Mammary epithelial cell (primary cell): Measurements from ENCODE around the gene RRP36.

ENCODE experiments used
- EZH2 ChIP-seq: IDR thresholded peaks from 2 replicates; pipeline ENCODE4 v1.6.1; 2012; ENCODE audit warnings: low read length, inconsistent platforms, borderline replicate concordance
- TF ChIP-seq, protein P1 (sequence below), 2 donors: IDR thresholded peaks in 1 of 2; conservative IDR thresholded peaks in 1 of 2; 2 replicates each; pipeline ENCODE4 v1.5.1; 2011 to 2012; ENCODE audit warnings: inconsistent platforms in 2 of 2, low read length in 2 of 2, mild to moderate bottlenecking in 2 of 2, control low read depth in 1 of 2, low read depth in 1 of 2; ENCODE audit not compliant: insufficient read depth in 1 of 2; ENCODE audit errors: extremely low read depth in 1 of 2

DNA sequence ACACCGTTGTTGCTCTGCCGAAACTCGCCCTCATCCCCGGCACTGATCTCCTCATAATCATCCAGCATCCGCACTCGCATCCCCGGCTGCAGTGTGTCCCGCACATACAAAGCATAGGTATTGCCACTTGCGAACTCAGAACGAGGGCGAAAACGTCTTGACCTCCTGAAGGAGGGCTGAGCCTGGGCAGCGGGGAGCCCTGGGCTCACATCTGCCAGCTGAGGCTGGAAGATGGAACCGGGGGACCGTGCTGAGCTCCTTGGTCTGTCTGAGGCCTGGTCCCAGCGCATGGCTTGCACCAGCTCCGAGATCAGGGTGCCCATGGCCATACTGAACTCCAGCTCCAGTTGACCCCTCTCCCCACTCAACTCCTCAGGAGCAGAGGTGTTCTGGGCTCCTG, 29.6 kb downstream of the RRP36 start:
- TF ChIP-seq, protein P1, sequence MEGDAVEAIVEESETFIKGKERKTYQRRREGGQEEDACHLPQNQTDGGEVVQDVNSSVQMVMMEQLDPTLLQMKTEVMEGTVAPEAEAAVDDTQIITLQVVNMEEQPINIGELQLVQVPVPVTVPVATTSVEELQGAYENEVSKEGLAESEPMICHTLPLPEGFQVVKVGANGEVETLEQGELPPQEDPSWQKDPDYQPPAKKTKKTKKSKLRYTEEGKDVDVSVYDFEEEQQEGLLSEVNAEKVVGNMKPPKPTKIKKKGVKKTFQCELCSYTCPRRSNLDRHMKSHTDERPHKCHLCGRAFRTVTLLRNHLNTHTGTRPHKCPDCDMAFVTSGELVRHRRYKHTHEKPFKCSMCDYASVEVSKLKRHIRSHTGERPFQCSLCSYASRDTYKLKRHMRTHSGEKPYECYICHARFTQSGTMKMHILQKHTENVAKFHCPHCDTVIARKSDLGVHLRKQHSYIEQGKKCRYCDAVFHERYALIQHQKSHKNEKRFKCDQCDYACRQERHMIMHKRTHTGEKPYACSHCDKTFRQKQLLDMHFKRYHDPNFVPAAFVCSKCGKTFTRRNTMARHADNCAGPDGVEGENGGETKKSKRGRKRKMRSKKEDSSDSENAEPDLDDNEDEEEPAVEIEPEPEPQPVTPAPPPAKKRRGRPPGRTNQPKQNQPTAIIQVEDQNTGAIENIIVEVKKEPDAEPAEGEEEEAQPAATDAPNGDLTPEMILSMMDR (conservative IDR thresholded peaks at IDR 0.05 in 1 of 2, IDR thresholded peaks at IDR 0.05 in 1 of 2; ENCODE audit: extremely low read depth in 1 of 2, insufficient read depth in 1 of 2, low read depth in 1 of 2, low read length in 2 of 2): no peak
- TF ChIP-seq EZH2: no peak
